Activated CD4-positive, CD25-positive, alpha-beta regulatory T cell treated with anti-CD3 and anti-CD28 coated beads, Interleukin-2, amount 50 U/mL, for 72 hours (primary cell): ENCODE data around the gene ACSL5.
"Not testable (repeated sequence)": the region's sequence is repeated elsewhere in the genome, so short reads cannot be mapped to it uniquely, and the experiment has no call there.

Source experiments
- DNase-seq: peaks from one replicate; pipeline ENCODE4 v3.0.0; 2021

The ACSL5 gene

GRCh38 chr10:112426111-112426510, 52.2 kb downstream of the ACSL5 start:
- DNase-seq: no peak

GRCh38 chr10:112429147-112429546, 55.2 kb downstream of the ACSL5 start:
- DNase-seq: no peak

GRCh38 chr10:112429654-112430230, 55.8 kb downstream of the ACSL5 start:
- no peak for DNase-seq

- no peak for DNase-seq
Observed at GRCh38 chr10:112433136-112433535, 59.2 kb downstream of the ACSL5 start.

GRCh38 chr10:112434988-112435619, 61.2 kb downstream of the ACSL5 start:
- DNase-seq: no peak

GRCh38 chr10:112438356-112438755, 64.4 kb downstream of the ACSL5 start:
- DNase-seq: no peak

- no peak for DNase-seq
Observed at GRCh38 chr10:112441520-112441919, 67.6 kb downstream of the ACSL5 start.

GRCh38 chr10:112442063-112442462, 68.1 kb downstream of the ACSL5 start:
- DNase-seq: no peak

GRCh38 chr10:112446055-112446854, 72.3 kb downstream of the ACSL5 start:
- no peak for DNase-seq

GRCh38 chr10:112446855-112447619, 73.1 kb downstream of the ACSL5 start, which contains the start of the genes VTI1A and ZDHHC6:
Gene VTI1A (plus strand): TSS chr10:112447215. CDS start chr10:112447374, 159 bp downstream.
Gene ZDHHC6 (minus strand): TSS chr10:112446914. CDS start chr10:112445436, 1,478 bp downstream.
- DNase-seq: peak; percentile 82

- no peak for DNase-seq
Observed at GRCh38 chr10:112447620-112447928, 73.7 kb downstream of the ACSL5 start.

- DNase-seq: no peak
Observed at GRCh38 chr10:112448888-112449287, 75.0 kb downstream of the ACSL5 start.

GRCh38 chr10:112454910-112455779, 81.2 kb downstream of the ACSL5 start:
- DNase-seq: no peak

- no peak for DNase-seq
Observed at GRCh38 chr10:112456533-112456932, 82.6 kb downstream of the ACSL5 start.

- DNase-seq: no peak
Observed at GRCh38 chr10:112460366-112460765, 86.5 kb downstream of the ACSL5 start.

- no peak for DNase-seq
Observed at GRCh38 chr10:112461029-112461887, 87.3 kb downstream of the ACSL5 start.

- DNase-seq: not testable (repeated sequence)
Observed at GRCh38 chr10:112464074-112464473, 90.2 kb downstream of the ACSL5 start.

GRCh38 chr10:112465299-112465883, 91.5 kb downstream of the ACSL5 start:
- no peak for DNase-seq

- no peak for DNase-seq
Observed at GRCh38 chr10:112466802-112467201, 92.9 kb downstream of the ACSL5 start.

- DNase-seq: no peak
Observed at GRCh38 chr10:112467541-112468075, 93.7 kb downstream of the ACSL5 start.
